NCI-H128 (cell line): ENCODE results near the gene RBM7.

Experiments
- DNase-seq: peaks from one replicate; lab custom pipeline; 2025; ENCODE audit not compliant: unreplicated experiment; lab: John Stamatoyannopoulos, UW

The RBM7 gene

DNA sequence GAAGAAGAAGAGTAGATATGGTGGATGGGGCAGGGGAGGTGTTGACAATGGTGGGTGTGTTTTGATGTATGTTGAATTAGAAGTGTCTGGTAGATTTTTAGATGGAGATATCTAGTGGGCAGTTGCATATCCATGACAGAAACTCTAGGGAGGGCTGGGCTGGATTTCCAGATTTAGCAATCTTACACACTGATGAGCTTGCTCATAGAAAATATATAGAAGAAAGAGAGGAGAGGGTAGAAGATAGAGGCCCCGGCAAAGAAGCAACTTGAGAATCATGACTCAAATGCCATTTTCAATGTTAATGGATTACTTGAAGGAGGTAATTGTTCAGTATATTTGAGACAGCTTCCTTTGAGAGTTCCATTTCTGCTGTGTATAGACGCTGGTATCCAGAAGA, 47.0 kb downstream of the RBM7 start:
- DNase-seq: no peak

DNA sequence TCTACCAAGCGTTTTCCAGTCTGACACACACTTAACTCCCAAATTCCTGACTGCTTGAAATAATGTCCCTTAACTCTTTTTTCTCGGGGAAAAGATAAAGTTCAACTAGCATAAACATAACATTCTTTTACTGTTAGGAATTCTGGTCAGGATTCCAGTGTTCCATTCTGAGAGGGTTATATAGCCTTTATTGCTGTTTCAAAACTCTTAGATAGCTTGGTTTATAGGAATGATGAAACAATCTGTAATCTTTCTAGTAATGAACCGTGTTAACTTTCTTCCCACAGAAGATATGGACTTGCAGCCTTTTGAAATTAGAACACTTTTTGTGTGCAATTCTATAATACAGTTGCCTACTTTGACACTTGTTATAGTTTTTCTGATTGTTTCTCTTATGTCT, 47.4 kb downstream of the RBM7 start:
- DNase-seq: no peak

DNA sequence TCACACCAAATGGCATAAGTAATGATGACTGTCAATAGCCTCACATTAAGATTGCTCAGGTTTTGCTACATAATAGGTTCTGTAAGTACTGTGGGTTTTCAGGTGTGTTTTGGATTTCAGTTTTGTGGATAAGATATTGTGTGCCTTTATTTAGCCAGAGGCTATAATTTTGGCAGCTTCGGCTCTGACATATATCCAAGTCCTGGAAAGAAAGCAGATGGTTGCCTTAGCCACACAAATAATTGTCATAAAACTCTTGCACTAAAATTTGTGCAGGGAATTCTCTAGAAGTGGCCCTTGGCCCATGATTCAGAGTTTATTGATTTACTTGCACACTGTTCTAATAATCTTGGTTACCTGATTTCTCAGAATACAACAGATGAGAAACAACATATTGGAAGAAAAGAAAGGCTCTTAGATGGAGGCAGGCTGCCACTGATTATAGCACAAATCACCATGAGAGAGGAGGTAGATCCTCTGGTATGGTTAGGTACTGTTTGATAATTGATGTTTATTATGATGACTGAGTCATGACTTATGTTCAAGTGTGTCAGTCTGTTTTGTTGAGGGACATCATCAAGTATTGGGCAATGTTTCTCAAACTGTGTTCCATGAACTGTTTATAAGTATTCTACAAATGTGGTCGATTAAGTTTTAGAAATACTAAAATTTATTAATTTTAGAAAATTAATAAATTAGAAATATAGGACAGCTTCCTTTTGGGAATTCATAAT, 48.5 kb downstream of the RBM7 start:
- DNase-seq: no peak

DNA sequence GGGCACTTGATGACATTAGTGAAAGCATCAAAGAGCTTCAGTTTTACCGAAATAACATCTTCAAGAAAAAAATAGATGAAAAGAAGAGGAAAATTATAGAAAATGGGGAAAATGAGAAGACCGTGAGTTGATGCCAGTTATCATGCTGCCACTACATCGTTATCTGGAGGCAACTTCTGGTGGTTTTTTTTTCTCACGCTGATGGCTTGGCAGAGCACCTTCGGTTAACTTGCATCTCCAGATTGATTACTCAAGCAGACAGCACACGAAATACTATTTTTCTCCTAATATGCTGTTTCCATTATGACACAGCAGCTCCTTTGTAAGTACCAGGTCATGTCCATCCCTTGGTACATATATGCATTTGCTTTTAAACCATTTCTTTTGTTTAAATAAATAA, 49.4 kb downstream of the RBM7 start:
- no peak for DNase-seq

DNA sequence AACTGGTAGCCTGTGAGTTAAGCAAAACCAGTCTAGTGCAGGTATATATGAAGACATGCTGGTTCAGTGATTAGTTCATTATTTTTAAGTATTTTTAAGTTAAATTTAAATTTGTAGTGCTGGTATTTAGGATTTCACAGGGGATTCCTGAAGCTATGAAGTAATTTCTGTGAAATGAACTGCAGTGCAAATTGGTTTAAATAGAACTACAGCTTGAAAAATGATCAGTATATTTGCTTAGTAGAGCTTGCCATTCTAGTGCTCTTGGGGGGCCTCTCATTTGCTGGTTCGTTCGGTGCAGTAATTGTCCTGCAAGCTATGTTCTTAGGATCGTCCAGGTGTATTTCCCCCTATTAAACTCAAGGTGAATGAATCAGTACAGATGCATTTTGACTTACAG, 51.9 kb downstream of the RBM7 start:
- no peak for DNase-seq
